ENCODE measurements around the gene PI4KA.
"Not testable (repeated sequence)": the region's sequence is repeated elsewhere in the genome, so short reads cannot be mapped to it uniquely, and the experiment has no call there.

Gene PI4KA

DNA sequence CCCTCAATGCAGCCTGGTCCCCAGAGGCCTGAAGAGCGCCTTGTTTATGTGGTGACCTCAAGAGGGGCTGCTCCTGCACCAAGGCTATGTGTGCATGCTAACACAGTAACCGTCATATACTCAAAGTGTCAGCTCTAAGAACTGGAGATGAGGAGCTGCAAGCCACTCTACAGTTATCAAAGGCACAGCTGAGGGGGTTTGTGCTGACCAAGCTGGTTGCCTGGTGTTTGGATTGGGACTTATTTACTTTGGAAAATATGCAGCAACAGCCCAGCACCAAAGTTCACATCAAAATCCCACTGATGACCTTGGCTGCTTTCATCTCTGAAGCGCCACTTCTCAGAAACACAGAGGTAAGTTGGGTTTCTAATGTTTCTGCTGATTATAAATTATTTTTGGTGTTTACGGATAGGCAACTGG, 84.8 kb downstream of the PI4KA start, which contains the start of gene SERPIND1:
SERPIND1 (plus strand) TSS at position 321 of the 420 bp plus-strand sequence. CDS start 5,200 bp downstream, outside the sequence.
- Histone ChIP-seq H3K36me3 (ENCODE audit: control insufficient read depth, insufficient read depth, low read length) (no peaks in the 10 kb centered on the region), H3K27ac (ENCODE audit: low read depth, low read length, severe bottlenecking) (no peak within 1 kb of the TSS), H3K4me1 (ENCODE audit: control insufficient read depth, insufficient read depth, low read length, poor library complexity, severe bottlenecking) (peaks cover 11% of the 10 kb centered on the region), H3K9me3 (ENCODE audit: control insufficient read depth, low read length) (no peaks in the 10 kb centered on the region), H3K4me3 (ENCODE audit: extremely low read depth, insufficient read depth, low read length, poor library complexity, severe bottlenecking) (no peak within 1 kb of the TSS)
- 90 to 93% methylated on average over 2 to 3 of the region's 4 CpGs for WGBS, 2 experiments (ENCODE audit: insufficient coverage in 2 of 2)

DNA sequence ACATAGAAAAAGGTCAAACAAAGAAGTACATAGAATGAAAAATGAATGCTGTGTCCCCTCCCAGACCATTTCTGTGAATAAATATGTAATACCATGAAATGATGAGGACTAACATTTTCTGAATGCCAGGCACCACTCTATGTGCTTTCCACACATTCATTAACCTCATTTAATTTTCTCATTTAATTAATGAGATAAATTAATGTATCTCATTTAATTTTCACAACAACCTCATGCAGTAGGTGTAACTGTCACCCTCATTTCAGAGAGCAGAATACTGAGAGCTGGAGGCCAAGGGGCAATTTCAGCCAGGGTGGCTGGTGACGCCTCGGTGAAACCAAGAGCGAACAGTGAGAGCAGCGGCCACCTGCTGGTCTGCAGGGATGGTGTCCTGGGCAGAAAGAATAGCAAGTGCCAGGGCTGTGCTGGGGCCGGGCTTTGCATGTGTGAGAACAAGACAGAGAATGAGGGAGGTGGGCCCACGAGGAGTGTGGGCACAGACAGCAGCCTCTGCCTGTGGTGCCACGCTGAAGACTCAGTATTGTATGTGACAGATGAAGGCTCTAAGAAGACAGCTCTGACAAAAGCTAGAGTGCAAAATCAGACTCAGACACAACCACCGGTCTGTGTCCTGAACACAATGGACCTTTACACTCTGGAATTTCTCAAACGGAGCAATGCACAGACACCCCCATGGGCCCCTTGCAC, 86.5 kb downstream of the PI4KA start:
- WGBS, 2 experiments (ENCODE audit: insufficient coverage in 2 of 2) = 75 to 82% methylated on average over 9 of the region's 9 CpGs
- H3K27ac ChIP-seq (ENCODE audit: low read depth, low read length, severe bottlenecking) = no peak overlapping the region

GRCh38 chr22:20769496-20769826, 89.2 kb downstream of the PI4KA start:
- H3K4me1 ChIP-seq (ENCODE audit: control insufficient read depth, insufficient read depth, low read length, poor library complexity, severe bottlenecking); H3K4me3 ChIP-seq (ENCODE audit: extremely low read depth, insufficient read depth, low read length, poor library complexity, severe bottlenecking); H3K27ac ChIP-seq (ENCODE audit: low read depth, low read length, severe bottlenecking); H3K9me3 ChIP-seq (ENCODE audit: control insufficient read depth, low read length): not testable (repeated sequence)
- H3K36me3 ChIP-seq (ENCODE audit: control insufficient read depth, insufficient read depth, low read length) = peaks cover 13% of the 10 kb centered on the region
- WGBS, 2 experiments (ENCODE audit: insufficient coverage in 2 of 2) = 86 to 98% methylated on average over 4 to 5 of the region's 9 CpGs

More for the DNA sequence above, 86.5 kb downstream of the PI4KA start:
- H3K4me3 ChIP-seq (ENCODE audit: extremely low read depth, insufficient read depth, low read length, poor library complexity, severe bottlenecking) = no peak overlapping the region
- H3K9me3 ChIP-seq (ENCODE audit: control insufficient read depth, low read length) = no peaks in the 10 kb centered on the region
- no peaks in the 10 kb centered on the region for H3K36me3 ChIP-seq (ENCODE audit: control insufficient read depth, insufficient read depth, low read length)
- no peaks in the 10 kb centered on the region for H3K4me1 ChIP-seq (ENCODE audit: control insufficient read depth, insufficient read depth, low read length, poor library complexity, severe bottlenecking)

DNA sequence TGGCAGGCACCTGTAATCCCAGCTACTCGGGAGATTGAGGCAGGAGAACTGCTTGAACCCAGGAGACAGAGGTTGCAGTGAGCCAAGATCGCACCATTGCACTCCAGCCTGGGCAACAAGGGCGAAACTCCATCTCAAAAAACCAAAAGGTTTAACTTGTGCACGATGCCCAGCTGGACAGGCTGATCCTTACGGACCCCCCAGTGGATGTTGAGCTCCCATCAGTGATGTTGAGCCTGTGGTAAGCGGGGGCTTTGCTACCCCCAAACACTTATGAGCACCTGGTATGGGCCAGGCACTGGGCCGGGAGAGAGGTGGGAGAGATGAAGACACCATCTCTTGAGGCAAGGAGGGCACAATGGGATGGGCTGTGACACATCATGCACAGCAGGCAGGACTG, 92.1 kb downstream of the PI4KA start:
- Histone ChIP-seq H3K9me3 (ENCODE audit: control insufficient read depth, low read length) (no peaks in the 10 kb centered on the region), H3K4me1 (ENCODE audit: control insufficient read depth, insufficient read depth, low read length, poor library complexity, severe bottlenecking) (peaks cover 3% of the 10 kb centered on the region), H3K27ac (ENCODE audit: low read depth, low read length, severe bottlenecking) (no peak overlapping the region), H3K4me3 (ENCODE audit: extremely low read depth, insufficient read depth, low read length, poor library complexity, severe bottlenecking) (no peak overlapping the region), H3K36me3 (ENCODE audit: control insufficient read depth, insufficient read depth, low read length) (peaks cover 26% of the 10 kb centered on the region)
- WGBS, 2 experiments (ENCODE audit: insufficient coverage in 2 of 2) = 94 to 98% methylated on average over 6 to 7 of the region's 7 CpGs

GRCh38 chr22:20765938-20766337, 92.7 kb downstream of the PI4KA start:
- Histone ChIP-seq H3K4me3 (ENCODE audit: extremely low read depth, insufficient read depth, low read length, poor library complexity, severe bottlenecking) (no peak overlapping the region), H3K9me3 (ENCODE audit: control insufficient read depth, low read length) (no peaks in the 10 kb centered on the region), H3K36me3 (ENCODE audit: control insufficient read depth, insufficient read depth, low read length) (peaks cover 26% of the 10 kb centered on the region), H3K27ac (ENCODE audit: low read depth, low read length, severe bottlenecking) (no peak overlapping the region), H3K4me1 (ENCODE audit: control insufficient read depth, insufficient read depth, low read length, poor library complexity, severe bottlenecking) (peaks cover 9% of the 10 kb centered on the region)
- 94 to 100% methylated on average over 1 to 2 of the region's 2 CpGs for WGBS, 2 experiments (ENCODE audit: insufficient coverage in 2 of 2)

DNA sequence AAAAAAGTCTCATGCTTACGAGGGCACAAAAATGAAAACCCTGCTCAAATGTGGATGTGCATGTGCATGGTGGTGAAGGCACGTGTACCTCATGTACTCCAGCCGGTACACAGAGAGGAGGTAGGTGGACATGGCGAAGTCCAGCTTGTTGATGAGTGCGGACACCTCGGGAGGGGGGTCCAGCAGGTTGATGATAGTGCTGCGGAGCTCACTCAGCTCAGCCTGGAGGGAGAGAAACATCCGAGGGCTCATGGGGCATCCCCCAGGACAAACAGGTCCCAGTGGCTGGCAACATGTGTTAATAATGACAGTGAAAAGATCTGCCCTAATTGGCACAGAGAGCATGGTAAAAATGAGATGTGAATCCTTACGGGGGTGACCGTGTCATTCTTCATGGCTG, 93.9 kb downstream of the PI4KA start:
- no peaks in the 10 kb centered on the region for H3K9me3 ChIP-seq (ENCODE audit: control insufficient read depth, low read length)
- no peak overlapping the region for H3K4me3 ChIP-seq (ENCODE audit: extremely low read depth, insufficient read depth, low read length, poor library complexity, severe bottlenecking)
- peaks cover 33% of the 10 kb centered on the region for H3K36me3 ChIP-seq (ENCODE audit: control insufficient read depth, insufficient read depth, low read length)
- 94 to 97% methylated on average over 10 of the region's 10 CpGs for WGBS, 2 experiments (ENCODE audit: insufficient coverage in 2 of 2)
- H3K27ac ChIP-seq (ENCODE audit: low read depth, low read length, severe bottlenecking) = no peak overlapping the region
- peaks cover 13% of the 10 kb centered on the region for H3K4me1 ChIP-seq (ENCODE audit: control insufficient read depth, insufficient read depth, low read length, poor library complexity, severe bottlenecking)

DNA sequence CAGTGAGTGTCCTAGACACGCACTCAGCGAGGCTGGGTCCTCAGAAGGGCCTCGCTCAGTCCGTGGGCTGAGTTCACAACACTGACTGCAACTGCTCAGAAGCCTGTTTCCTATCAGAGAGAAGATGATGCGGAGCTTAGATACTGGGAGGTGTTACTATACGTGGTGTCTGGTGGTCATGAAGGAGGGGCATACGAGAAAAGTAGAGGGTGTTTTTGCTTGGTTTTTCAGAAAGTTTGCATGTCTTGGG, 94.2 kb downstream of the PI4KA start:
- Histone ChIP-seq H3K4me3 (ENCODE audit: extremely low read depth, insufficient read depth, low read length, poor library complexity, severe bottlenecking) (no peak overlapping the region), H3K9me3 (ENCODE audit: control insufficient read depth, low read length) (no peaks in the 10 kb centered on the region), H3K4me1 (ENCODE audit: control insufficient read depth, insufficient read depth, low read length, poor library complexity, severe bottlenecking) (peaks cover 13% of the 10 kb centered on the region), H3K27ac (ENCODE audit: low read depth, low read length, severe bottlenecking) (no peak overlapping the region), H3K36me3 (ENCODE audit: control insufficient read depth, insufficient read depth, low read length) (peaks cover 33% of the 10 kb centered on the region)
- WGBS, 2 experiments (ENCODE audit: insufficient coverage in 2 of 2) = 92 to 95% methylated on average over 7 of the region's 7 CpGs

DNA sequence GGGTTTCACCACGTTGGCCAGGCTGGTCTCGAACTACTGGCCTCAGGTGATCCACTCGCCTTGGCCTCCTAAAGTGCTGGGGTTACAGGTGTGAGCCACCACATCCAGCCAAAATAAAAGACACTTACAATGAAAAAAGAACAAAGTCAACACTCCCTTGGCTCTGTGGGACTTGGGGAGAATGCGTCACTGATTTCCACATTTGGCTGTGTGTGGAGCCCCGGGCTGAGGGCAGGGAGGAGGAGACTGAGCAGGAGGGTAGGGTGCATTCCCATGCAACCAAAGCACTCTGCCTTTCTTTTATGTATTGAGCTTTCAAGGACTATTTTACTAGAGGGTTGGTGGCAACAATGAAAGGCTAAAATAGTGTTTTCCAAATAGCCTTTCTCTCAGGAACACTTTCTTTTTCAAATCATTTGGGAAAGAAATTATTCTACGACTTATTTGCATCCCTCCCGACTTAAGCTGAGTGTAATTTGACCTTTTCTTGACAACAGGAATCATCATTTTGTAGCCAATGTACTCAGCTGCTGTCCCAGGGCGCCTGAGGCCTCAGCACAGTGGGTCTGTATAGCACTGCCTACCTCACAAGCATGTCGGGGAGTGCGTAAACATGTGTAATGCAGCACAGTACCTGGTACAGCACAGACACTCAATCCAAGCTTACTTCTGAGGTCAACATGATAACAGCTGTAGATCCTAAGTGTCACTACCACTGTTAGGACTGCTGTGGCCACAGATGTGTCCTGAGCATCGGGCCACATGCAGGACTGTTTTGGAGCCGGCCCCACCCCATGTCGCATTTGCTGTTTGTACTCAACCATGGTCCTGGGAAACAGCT, 94.8 kb downstream of the PI4KA start:
- Histone ChIP-seq H3K36me3 (ENCODE audit: control insufficient read depth, insufficient read depth, low read length) (peaks cover 36% of the 10 kb centered on the region), H3K9me3 (ENCODE audit: control insufficient read depth, low read length) (no peaks in the 10 kb centered on the region), H3K27ac (ENCODE audit: low read depth, low read length, severe bottlenecking) (no peak overlapping the region), H3K4me1 (ENCODE audit: control insufficient read depth, insufficient read depth, low read length, poor library complexity, severe bottlenecking) (peaks cover 13% of the 10 kb centered on the region), H3K4me3 (ENCODE audit: extremely low read depth, insufficient read depth, low read length, poor library complexity, severe bottlenecking) (no peak overlapping the region)
- 94% methylated on average over 9 to 10 of the region's 13 CpGs for WGBS, 2 experiments (ENCODE audit: insufficient coverage in 2 of 2)

DNA sequence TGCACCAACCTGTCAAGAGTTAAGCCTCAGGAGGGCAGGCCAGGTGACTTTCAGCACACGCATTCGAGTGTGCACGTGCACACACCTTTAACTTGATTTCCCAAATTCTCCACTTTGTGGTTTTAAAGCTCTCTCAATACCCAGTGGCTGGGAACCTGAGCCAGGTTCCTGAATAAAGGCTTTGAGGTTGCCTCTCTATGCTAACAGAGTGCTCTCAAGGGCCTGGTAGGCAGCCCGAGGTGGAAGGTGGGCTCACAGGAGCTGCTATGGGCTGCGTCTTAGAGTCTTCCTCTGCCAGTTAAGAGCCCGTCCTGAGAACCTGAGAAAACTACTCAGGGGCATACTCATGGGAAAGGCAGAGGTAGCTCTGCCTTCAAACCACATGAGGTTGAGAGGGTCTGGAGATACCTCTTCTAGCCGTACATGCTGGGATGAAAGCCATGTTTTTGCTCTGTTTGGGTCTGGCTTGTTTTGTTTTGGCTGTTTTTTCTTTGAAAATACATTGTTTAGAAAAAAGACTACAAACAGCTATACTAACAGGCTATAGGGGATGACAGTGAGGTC, 96.3 kb downstream of the PI4KA start:
- Histone ChIP-seq H3K27ac (ENCODE audit: low read depth, low read length, severe bottlenecking) (no peak overlapping the region), H3K4me3 (ENCODE audit: extremely low read depth, insufficient read depth, low read length, poor library complexity, severe bottlenecking) (no peak overlapping the region), H3K9me3 (ENCODE audit: control insufficient read depth, low read length) (no peaks in the 10 kb centered on the region), H3K36me3 (ENCODE audit: control insufficient read depth, insufficient read depth, low read length) (peaks cover 49% of the 10 kb centered on the region), H3K4me1 (ENCODE audit: control insufficient read depth, insufficient read depth, low read length, poor library complexity, severe bottlenecking) (peaks cover 13% of the 10 kb centered on the region)
- 94 to 95% methylated on average over 6 of the region's 7 CpGs for WGBS, 2 experiments (ENCODE audit: insufficient coverage in 2 of 2)

- no peak overlapping the region for H3K4me3 ChIP-seq (ENCODE audit: extremely low read depth, insufficient read depth, low read length, poor library complexity, severe bottlenecking)
- WGBS, 2 experiments (ENCODE audit: insufficient coverage in 2 of 2) = 83% methylated on average over 2 of the region's 2 CpGs; no CpG with 5 or more reads in 1 of the 2 experiments
- H3K4me1 ChIP-seq (ENCODE audit: control insufficient read depth, insufficient read depth, low read length, poor library complexity, severe bottlenecking) = peaks cover 13% of the 10 kb centered on the region
- no peak overlapping the region for H3K27ac ChIP-seq (ENCODE audit: low read depth, low read length, severe bottlenecking)
- no peaks in the 10 kb centered on the region for H3K9me3 ChIP-seq (ENCODE audit: control insufficient read depth, low read length)
- H3K36me3 ChIP-seq (ENCODE audit: control insufficient read depth, insufficient read depth, low read length) = peaks cover 54% of the 10 kb centered on the region
These were observed 97.1 kb downstream of the PI4KA start for GRCh38 chr22:20761536-20761935.

GRCh38 chr22:20760084-20760483, 98.5 kb downstream of the PI4KA start:
- WGBS, 2 experiments (ENCODE audit: insufficient coverage in 2 of 2) = 80 to 100% methylated on average over 1 of the region's 2 CpGs
- peaks cover 13% of the 10 kb centered on the region for H3K4me1 ChIP-seq (ENCODE audit: control insufficient read depth, insufficient read depth, low read length, poor library complexity, severe bottlenecking)
- no peaks in the 10 kb centered on the region for H3K9me3 ChIP-seq (ENCODE audit: control insufficient read depth, low read length)
- H3K36me3 ChIP-seq (ENCODE audit: control insufficient read depth, insufficient read depth, low read length) = peaks cover 47% of the 10 kb centered on the region
- H3K4me3 ChIP-seq (ENCODE audit: extremely low read depth, insufficient read depth, low read length, poor library complexity, severe bottlenecking) = no peak overlapping the region
- no peak overlapping the region for H3K27ac ChIP-seq (ENCODE audit: low read depth, low read length, severe bottlenecking)

Data from mesodermal cell (in vitro differentiated cells).